NCI-H748 treated with DMSO at 0.1 percent for 48 hours (cell line): Measurements from ENCODE around the gene TMEM47.

Experiments
- DNase-seq: peaks from one replicate; lab custom pipeline; 2025; lab: John Stamatoyannopoulos, UW

The TMEM47 gene

GRCh38 chrX:34585561-34585960, 71.5 kb downstream of the TMEM47 start:
- peak; percentile 0 for DNase-seq

- no peak for DNase-seq
Observed at GRCh38 chrX:34584781-34585180, 72.3 kb downstream of the TMEM47 start.

DNA sequence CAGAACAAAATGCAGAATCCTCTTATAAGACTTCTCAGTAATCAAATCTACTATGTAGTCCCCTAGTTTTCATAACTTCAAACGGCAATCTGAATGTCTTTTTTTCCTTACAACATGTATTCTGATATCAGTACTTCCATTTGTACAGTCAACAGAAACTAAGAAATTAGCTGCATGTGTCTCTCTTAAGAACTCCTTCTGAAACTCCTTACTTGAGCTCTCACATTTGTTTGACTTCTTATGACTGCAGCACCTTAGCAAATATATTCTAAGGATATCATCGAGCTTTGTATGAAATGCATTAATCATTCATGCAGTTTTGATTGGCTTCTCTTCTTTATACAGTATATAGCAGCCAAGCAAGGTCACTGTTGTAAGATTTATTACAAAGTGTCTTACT, 77.0 kb downstream of the TMEM47 start:
- no peak for DNase-seq

DNA sequence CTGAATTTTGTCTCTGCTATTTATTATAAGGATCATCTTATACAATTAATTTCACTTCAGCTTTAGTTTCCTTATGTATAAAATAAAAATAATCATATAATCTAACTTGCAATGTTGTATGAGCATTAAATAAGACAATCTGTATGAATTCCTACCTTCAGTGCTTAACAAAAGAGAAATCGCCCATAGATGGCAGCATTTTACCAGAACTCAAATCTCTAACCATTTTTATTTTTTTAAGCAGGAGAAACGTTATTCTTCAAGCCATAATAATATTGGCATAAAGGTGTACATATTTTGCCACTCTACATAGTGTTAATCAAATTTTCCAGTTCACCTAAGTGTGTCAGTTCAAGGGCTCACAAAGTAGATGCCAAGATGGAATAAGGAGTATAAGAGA, 78.8 kb downstream of the TMEM47 start:
- no peak for DNase-seq
